Neural cell (in vitro differentiated cells): ENCODE results near the gene UNKL. TPM values are rescaled to one million over a fixed set of nuclear protein-coding genes. Genes with fewer than 3 reads are reported as not detected.

ENCODE experiments used
- H2AFZ ChIP-seq: fragments of 200-600, 300-800 bp; sonication (generic), shearing (Covaris generic); 2 replicates; pipeline ENCODE4 v1.6.0; 2014; ENCODE audit warnings: low read depth, mild to moderate bottlenecking, antibody characterized with exemption, low read length, moderate library complexity
- H3F3A ChIP-seq: fragments of 200-600 bp; shearing (Covaris generic); 2 replicates; pipeline ENCODE4 v1.6.1; 2016; ENCODE audit warnings: mild to moderate bottlenecking, moderate library complexity, mixed read lengths, antibody characterized with exemption, low read length; ENCODE audit not compliant: insufficient read depth, poor library complexity, severe bottlenecking
- H3K27ac ChIP-seq: fragments of 200-600, 300-800 bp; sonication (generic), shearing (Covaris generic); 2 replicates; pipeline ENCODE4 v1.5.1; 2014; ENCODE audit warnings: mild to moderate bottlenecking, low read length, moderate library complexity
- H3K27me3 ChIP-seq: fragments of 300-800, 200-600 bp; sonication (generic), shearing (Covaris generic); 2 replicates; pipeline ENCODE4 v1.6.0; 2014; ENCODE audit warnings: mild to moderate bottlenecking, low read depth, low read length, moderate library complexity; ENCODE audit not compliant: insufficient read depth
- H3K36me3 ChIP-seq: fragments of 300-800, 200-600 bp; sonication (generic), shearing (Covaris generic); 2 replicates; pipeline ENCODE4 v1.5.1; 2014; ENCODE audit warnings: mild to moderate bottlenecking, antibody characterized with exemption, low read length, moderate library complexity; ENCODE audit not compliant: insufficient read depth
- H3K4me2 ChIP-seq: fragments of 300-800, 200-600 bp; sonication (generic), shearing (Covaris generic); 2 replicates; pipeline ENCODE4 v1.6.0; 2014; ENCODE audit warnings: mild to moderate bottlenecking, low read length
- H3K4me3 ChIP-seq: fragments of 300-800, 200-600 bp; sonication (generic), shearing (Covaris generic); 2 replicates; pipeline ENCODE4 v1.5.1; 2014; ENCODE audit warnings: mild to moderate bottlenecking, low read length, moderate library complexity
- H3K79me2 ChIP-seq: fragments of 200-600 bp; shearing (Covaris generic); replicated peaks from 2 replicates; pipeline ENCODE4 v1.6.0; 2014; ENCODE audit warnings: mild to moderate bottlenecking, low read length, moderate library complexity; ENCODE audit not compliant: insufficient read depth
- H3K9ac ChIP-seq: fragments of 300-800, 200-600 bp; sonication (generic), shearing (Covaris generic); 2 replicates; pipeline ENCODE4 v1.6.1; 2016; ENCODE audit warnings: mild to moderate bottlenecking, low read length, mixed read lengths
- H3K9me2 ChIP-seq: fragments of 200-600 bp; shearing (Covaris generic); 2 replicates; pipeline ENCODE4 v1.6.1; 2016; ENCODE audit warnings: mild to moderate bottlenecking, low read length, mixed read lengths; ENCODE audit not compliant: insufficient read depth
- H3K9me3 ChIP-seq: fragments of 200-600, 300-800 bp; sonication (generic), shearing (Covaris generic); 2 replicates; pipeline ENCODE4 v1.6.1; 2016; ENCODE audit warnings: mild to moderate bottlenecking, mixed run types, low read length, moderate library complexity, mixed read lengths
- H4K20me1 ChIP-seq: fragments of 200-600 bp; shearing (Covaris generic); 2 replicates; pipeline ENCODE4 v1.6.1; 2016; ENCODE audit warnings: mild to moderate bottlenecking, mixed run types; ENCODE audit not compliant: insufficient read depth
- CTCF ChIP-seq: fragments of 450-650 bp; IDR thresholded peaks from 2 replicates; pipeline ENCODE4 v1.5.1; 2014; ENCODE audit warnings: antibody characterized with exemption, mild to moderate bottlenecking, moderate library complexity; ENCODE audit not compliant: poor library complexity, severe bottlenecking
- EP300 ChIP-seq: fragments of 450-650 bp; conservative IDR thresholded peaks from 2 replicates; pipeline ENCODE4 v1.6.1; 2014; ENCODE audit warnings: antibody characterized with exemption, mild to moderate bottlenecking, moderate library complexity; ENCODE audit not compliant: poor library complexity, severe bottlenecking
- EZH2 ChIP-seq: fragments of 200-600, 300-800 bp; shearing (Covaris generic), sonication (generic); IDR thresholded peaks from 2 replicates; pipeline ENCODE4 v1.6.1; 2014; ENCODE audit warnings: antibody characterized with exemption, low read length, borderline replicate concordance, mild to moderate bottlenecking; ENCODE audit not compliant: insufficient read depth, poor library complexity, severe bottlenecking
- MXI1 ChIP-seq: fragments of 450-650 bp; conservative IDR thresholded peaks from 2 replicates; pipeline ENCODE4 v1.6.1; 2014; ENCODE audit warnings: antibody characterized with exemption, mild to moderate bottlenecking; ENCODE audit not compliant: poor library complexity, severe bottlenecking
- POLR2AphosphoS5 ChIP-seq: IDR thresholded peaks from 2 replicates; pipeline ENCODE4 v1.6.1; 2012
- RAD21 ChIP-seq: fragments of 450-650 bp; conservative IDR thresholded peaks from 2 replicates; pipeline ENCODE4 v1.6.1; 2014; ENCODE audit warnings: antibody characterized with exemption, mild to moderate bottlenecking, moderate library complexity
- REST ChIP-seq: IDR thresholded peaks from 2 replicates; pipeline ENCODE4 v1.6.1; 2012; ENCODE audit warnings: borderline replicate concordance
- SMC3 ChIP-seq: fragments of 450-650 bp; conservative IDR thresholded peaks from 2 replicates; pipeline ENCODE4 v1.6.1; 2014; ENCODE audit warnings: antibody characterized with exemption, mild to moderate bottlenecking, moderate library complexity; ENCODE audit not compliant: poor library complexity
- TAF1 ChIP-seq: IDR thresholded peaks from 2 replicates; pipeline ENCODE4 v1.6.1; 2012; ENCODE audit warnings: low read depth
- polyA plus RNA-seq: library from polyadenylated mRNA; depleted of rRNA; stranded (reverse); fragments of >200 nt; gene quantifications from 2 replicates; pipeline ENCODE4 v1.2.3, GENCODE V29; 2014

The UNKL gene
- polyA plus RNA-seq, 1 donor from 2014 or later: 11.9 TPM

GRCh38 chr16:1355591-1355990 lies 58.9 kb downstream of the UNKL start:
- Histone ChIP-seq H3K9ac (no peak overlapping the region), H3K9me3 (no peaks in the 10 kb centered on the region), H3K27ac (no peak overlapping the region), H3F3A (no peaks in the 10 kb centered on the region), H3K27me3 (no peaks in the 10 kb centered on the region), H3K4me2 (no peak overlapping the region), H3K4me3 (no peak overlapping the region), H4K20me1 (no peaks in the 10 kb centered on the region), H3K9me2 (no peaks in the 10 kb centered on the region), H3K79me2 (peaks cover 26% of the 10 kb centered on the region), H3K36me3 (no peaks in the 10 kb centered on the region), H2AFZ (no peak overlapping the region)
- TF ChIP-seq REST (no peak), EZH2 (no peak), SMC3 (no peak), TAF1 (no peak), CTCF (no peak), POLR2AphosphoS5 (no peak), MXI1 (no peak), RAD21 (no peak), EP300 (no peak)

GRCh38 chr16:1354815-1355540 lies 59.5 kb downstream of the UNKL start:
- H3K36me3 ChIP-seq: no peaks in the 10 kb centered on the region
- no peak for TF ChIP-seq REST
- no peak for TF ChIP-seq EP300
- no peak for TF ChIP-seq MXI1
- TF ChIP-seq SMC3: no peak
- TF ChIP-seq TAF1: no peak
- TF ChIP-seq POLR2AphosphoS5: no peak
- TF ChIP-seq EZH2: no peak
- TF ChIP-seq CTCF: no peak
- TF ChIP-seq RAD21: no peak
- no peaks in the 10 kb centered on the region for H4K20me1 ChIP-seq
- H3K79me2 ChIP-seq: peaks cover 26% of the 10 kb centered on the region
- H3K9me2 ChIP-seq: no peaks in the 10 kb centered on the region
- H3F3A ChIP-seq: no peaks in the 10 kb centered on the region
- H2AFZ ChIP-seq: no peak overlapping the region
- no peak overlapping the region for H3K4me3 ChIP-seq
- no peak overlapping the region for H3K27ac ChIP-seq
- no peak overlapping the region for H3K9ac ChIP-seq
- H3K4me2 ChIP-seq: no peak overlapping the region
- H3K9me3 ChIP-seq: no peaks in the 10 kb centered on the region
- H3K27me3 ChIP-seq: no peaks in the 10 kb centered on the region
